ENCODE results near the gene DSCAML1.

The DSCAML1 gene

GRCh38 chr11:117562136-117562535, 234.9 kb downstream of the DSCAML1 start:
- DNase-seq (ENCODE audit: extremely low read depth in 1 of 2, low read depth in 1 of 2), result no peak

GRCh38 chr11:117560780-117561530, 236.1 kb downstream of the DSCAML1 start:
- no peak for DNase-seq (ENCODE audit: extremely low read depth in 1 of 2, low read depth in 1 of 2)

- DNase-seq (ENCODE audit: extremely low read depth in 1 of 2, low read depth in 1 of 2), result no peak
Observed at GRCh38 chr11:117559698-117560097, 237.3 kb downstream of the DSCAML1 start.

- DNase-seq (ENCODE audit: extremely low read depth in 1 of 2, low read depth in 1 of 2), result no peak
Observed at GRCh38 chr11:117557361-117557760, 239.7 kb downstream of the DSCAML1 start.

- no peak for DNase-seq (ENCODE audit: extremely low read depth in 1 of 2, low read depth in 1 of 2)
Observed at GRCh38 chr11:117554601-117555333, 242.2 kb downstream of the DSCAML1 start.

GRCh38 chr11:117552626-117553025, 244.4 kb downstream of the DSCAML1 start:
- DNase-seq (ENCODE audit: extremely low read depth in 1 of 2, low read depth in 1 of 2), result no peak

GRCh38 chr11:117551761-117552343, 245.2 kb downstream of the DSCAML1 start:
- DNase-seq (ENCODE audit: extremely low read depth in 1 of 2, low read depth in 1 of 2), result no peak

- DNase-seq (ENCODE audit: extremely low read depth in 1 of 2, low read depth in 1 of 2), result no peak
Observed at GRCh38 chr11:117550466-117550865, 246.6 kb downstream of the DSCAML1 start.

- no peak for DNase-seq (ENCODE audit: extremely low read depth in 1 of 2, low read depth in 1 of 2)
Observed at GRCh38 chr11:117549417-117549816, 247.6 kb downstream of the DSCAML1 start.

GRCh38 chr11:117548876-117549275, 248.1 kb downstream of the DSCAML1 start:
- no peak for DNase-seq (ENCODE audit: extremely low read depth in 1 of 2, low read depth in 1 of 2)

- DNase-seq (ENCODE audit: extremely low read depth in 1 of 2, low read depth in 1 of 2), result no peak
Observed at GRCh38 chr11:117547946-117548345, 249.1 kb downstream of the DSCAML1 start.

- no peak for DNase-seq (ENCODE audit: extremely low read depth in 1 of 2, low read depth in 1 of 2)
Observed at GRCh38 chr11:117547195-117547850, 249.7 kb downstream of the DSCAML1 start.

- no peak for DNase-seq (ENCODE audit: extremely low read depth in 1 of 2, low read depth in 1 of 2)
Observed at GRCh38 chr11:117546431-117547194, 250.4 kb downstream of the DSCAML1 start.

GRCh38 chr11:117545706-117546105, 251.3 kb downstream of the DSCAML1 start:
- no peak for DNase-seq (ENCODE audit: extremely low read depth in 1 of 2, low read depth in 1 of 2)

GRCh38 chr11:117544130-117544800, 252.8 kb downstream of the DSCAML1 start:
- DNase-seq (ENCODE audit: extremely low read depth in 1 of 2, low read depth in 1 of 2), result no peak

GRCh38 chr11:117541211-117541610, 255.8 kb downstream of the DSCAML1 start:
- DNase-seq (ENCODE audit: extremely low read depth in 1 of 2, low read depth in 1 of 2), result no peak

- DNase-seq (ENCODE audit: extremely low read depth in 1 of 2, low read depth in 1 of 2), result no peak
Observed at GRCh38 chr11:117538263-117539135, 258.5 kb downstream of the DSCAML1 start.

GRCh38 chr11:117535850-117536411, 261.1 kb downstream of the DSCAML1 start:
- no peak for DNase-seq (ENCODE audit: extremely low read depth in 1 of 2, low read depth in 1 of 2)
